DMS53 treated with DMSO at 0.1 percent for 48 hours (cell line): Measurements from ENCODE around the gene IFFO2.
"Not testable (repeated sequence)": the region's sequence is repeated elsewhere in the genome, so short reads cannot be mapped to it uniquely, and the experiment has no call there.

Experiments used
- DNase-seq: peaks from one replicate; lab custom pipeline; 2025; ENCODE audit not compliant: unreplicated experiment; lab: John Stamatoyannopoulos, UW

Gene IFFO2

GRCh38 chr1:18900303-18900841, 56.1 kb downstream of the IFFO2 start:
- DNase-seq = no peak

- no peak for DNase-seq
Measured at GRCh38 chr1:18899363-18900049, 57.0 kb downstream of the IFFO2 start.

- no peak for DNase-seq
Measured at GRCh38 chr1:18898567-18898966, 57.9 kb downstream of the IFFO2 start.

- DNase-seq = no peak
Measured at GRCh38 chr1:18895317-18895716, 61.2 kb downstream of the IFFO2 start.

- no peak for DNase-seq
Measured at GRCh38 chr1:18893120-18893519, 63.4 kb downstream of the IFFO2 start.

GRCh38 chr1:18891858-18892257, 64.6 kb downstream of the IFFO2 start:
- DNase-seq = not testable (repeated sequence)

GRCh38 chr1:18891426-18891780, 65.1 kb downstream of the IFFO2 start:
- DNase-seq = no peak

- no peak for DNase-seq
Measured at GRCh38 chr1:18890706-18891425, 65.6 kb downstream of the IFFO2 start.

- DNase-seq = no peak
Measured at GRCh38 chr1:18886003-18886335, 70.5 kb downstream of the IFFO2 start.

GRCh38 chr1:18885311-18886002, 71.0 kb downstream of the IFFO2 start:
- no peak for DNase-seq

- DNase-seq = no peak
Measured at GRCh38 chr1:18884727-18885126, 71.7 kb downstream of the IFFO2 start.

GRCh38 chr1:18884419-18884717, 72.1 kb downstream of the IFFO2 start:
- DNase-seq = no peak

- DNase-seq = peak; percentile 11
Measured at GRCh38 chr1:18883636-18884418, 72.6 kb downstream of the IFFO2 start.

- DNase-seq = no peak
Measured at GRCh38 chr1:18883079-18883478, 73.4 kb downstream of the IFFO2 start.

GRCh38 chr1:18882486-18882885, 74.0 kb downstream of the IFFO2 start:
- DNase-seq = no peak

- no peak for DNase-seq
Measured at GRCh38 chr1:18881642-18882431, 74.6 kb downstream of the IFFO2 start.

GRCh38 chr1:18881164-18881563, 75.3 kb downstream of the IFFO2 start:
- no peak for DNase-seq

GRCh38 chr1:18880585-18880984, 75.9 kb downstream of the IFFO2 start:
- no peak for DNase-seq

- no peak for DNase-seq
Measured at GRCh38 chr1:18879791-18880309, 76.6 kb downstream of the IFFO2 start.

- DNase-seq = no peak
Measured at GRCh38 chr1:18879215-18879790, 77.2 kb downstream of the IFFO2 start.
